ENCODE data around the gene DENND1B. TPM values are rescaled to one million over a fixed set of nuclear protein-coding genes. Genes with fewer than 3 reads are reported as not detected.

Gene DENND1B
- total RNA-seq, 1 experiment from 2014 or later = 9.6 TPM

DNA sequence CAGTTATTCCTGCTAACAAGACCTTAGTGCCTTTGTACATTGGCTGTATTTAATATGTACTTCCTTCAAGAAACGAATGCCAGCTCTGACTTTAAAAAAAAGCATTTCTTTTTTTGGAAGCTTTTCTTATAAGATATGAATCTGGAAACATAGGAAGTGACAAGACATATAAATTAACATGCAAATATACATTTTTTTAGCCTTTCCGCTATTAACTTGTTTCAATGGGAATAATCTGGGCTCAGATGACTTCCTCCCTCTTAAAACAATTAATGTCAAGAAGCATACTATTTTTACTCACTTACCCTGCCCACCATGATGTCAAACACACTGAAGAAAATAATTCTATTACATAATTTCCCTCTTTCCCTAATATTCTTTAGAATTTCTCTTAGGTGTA is 1.4 kb downstream of the DENND1B start:
- intact Hi-C loops (cut with micrococcal nuclease) = no loop called here
- H4K20me1 ChIP-seq (ENCODE audit: insufficient read depth) = no peaks in the 10 kb centered on the region
- peak overlapping the region; percentile 70 for H3K9ac ChIP-seq (ENCODE audit: low read length)
- H3K36me3 ChIP-seq (ENCODE audit: control insufficient read depth in 1 of 2, insufficient read depth in 2 of 2, low read length in 2 of 2) = no peaks in the 10 kb centered on the region
- CTCF ChIA-PET = no interaction called here
- no peak overlapping the region for H3K27ac ChIP-seq (ENCODE audit: low read depth, low read length)
- H3K4me3 ChIP-seq (replicated peaks in 1 of 2; ENCODE audit: low read depth in 1 of 2, low read length in 2 of 2) = peak overlapping the region; percentile 59 to 71
- H3K9me2 ChIP-seq (ENCODE audit: insufficient read depth) = no peaks in the 10 kb centered on the region
- no peaks in the 10 kb centered on the region for H3K27me3 ChIP-seq (ENCODE audit: insufficient read depth, low read length)
- H2AFZ ChIP-seq (ENCODE audit: low read depth, low read length, poor library complexity, severe bottlenecking) = no peak overlapping the region
- DNase-seq (ENCODE audit: low read depth, low spot score) = no peak
- no peaks in the 10 kb centered on the region for H3K9me3 ChIP-seq (ENCODE audit: control insufficient read depth in 1 of 2, insufficient read depth in 1 of 2, low read depth in 1 of 2, low read length in 2 of 2)
- no peak for ATAC-seq
- peaks cover 9 to 25% of the 10 kb centered on the region in 2 experiments; a peak in 3 of 4 replicates for H3K4me1 ChIP-seq (ENCODE audit: control insufficient read depth in 1 of 2, insufficient read depth in 2 of 2, low read length in 2 of 2)
- RAD21 ChIA-PET (ENCODE audit: low non-redundant PET in 1 of 2, low total read pairs in 2 of 2, uncharacterized antibody in 2 of 2, unreplicated experiment in 2 of 2) = no interaction called here
- H3K4me2 ChIP-seq (ENCODE audit: low read length) = peak overlapping the region; percentile 91
- TSS peak; percentile 52 for BruUV-seq (replicated peaks)
- POLR2A ChIA-PET = no interaction called here
- peaks cover 7% of the 10 kb centered on the region; the same call in 1 of the 2 replicates for H3K79me2 ChIP-seq (ENCODE audit: insufficient read depth, low read length)
- TF ChIP-seq SIN3A (IDR thresholded peaks at IDR 0.05; ENCODE audit: low read depth) (no peak), POLR2AphosphoS5 (IDR thresholded peaks at IDR 0.05; ENCODE audit: low read depth, low read length) (no peak), YY1 (IDR thresholded peaks at IDR 0.05; ENCODE audit: extremely low read depth, insufficient replicate concordance, low read depth, low read length) (no peak), RAD21 (IDR thresholded peaks at IDR 0.05; ENCODE audit: low read depth) (no peak), SRF (IDR thresholded peaks at IDR 0.05; ENCODE audit: low read depth) (no peak), CEBPB (IDR thresholded peaks at IDR 0.05; ENCODE audit: low read depth) (no peak), EZH2phosphoT487 (IDR thresholded peaks at IDR 0.05; ENCODE audit: borderline replicate concordance) (no peak), FOSL1 (IDR thresholded peaks at IDR 0.05; ENCODE audit: low read depth) (no peak), ELF1 (IDR thresholded peaks at IDR 0.05; ENCODE audit: borderline replicate concordance, low read depth) (no peak), JUND (IDR thresholded peaks at IDR 0.05) (no peak), EZH2 (IDR thresholded peaks at IDR 0.05) (no peak), POLR2A (IDR thresholded peaks at IDR 0.05; ENCODE audit: borderline replicate concordance, extremely low read depth, insufficient read depth, insufficient read length) (no peak), TCF7L2 (IDR thresholded peaks at IDR 0.05; ENCODE audit: borderline replicate concordance, extremely low read depth, insufficient read depth, insufficient read length) (no peak), ZFX (IDR thresholded peaks at IDR 0.05) (no peak), ZNF274 (IDR thresholded peaks at IDR 0.05; ENCODE audit: low read depth, low read length) (no peak)
- TF ChIP-seq, protein P1, sequence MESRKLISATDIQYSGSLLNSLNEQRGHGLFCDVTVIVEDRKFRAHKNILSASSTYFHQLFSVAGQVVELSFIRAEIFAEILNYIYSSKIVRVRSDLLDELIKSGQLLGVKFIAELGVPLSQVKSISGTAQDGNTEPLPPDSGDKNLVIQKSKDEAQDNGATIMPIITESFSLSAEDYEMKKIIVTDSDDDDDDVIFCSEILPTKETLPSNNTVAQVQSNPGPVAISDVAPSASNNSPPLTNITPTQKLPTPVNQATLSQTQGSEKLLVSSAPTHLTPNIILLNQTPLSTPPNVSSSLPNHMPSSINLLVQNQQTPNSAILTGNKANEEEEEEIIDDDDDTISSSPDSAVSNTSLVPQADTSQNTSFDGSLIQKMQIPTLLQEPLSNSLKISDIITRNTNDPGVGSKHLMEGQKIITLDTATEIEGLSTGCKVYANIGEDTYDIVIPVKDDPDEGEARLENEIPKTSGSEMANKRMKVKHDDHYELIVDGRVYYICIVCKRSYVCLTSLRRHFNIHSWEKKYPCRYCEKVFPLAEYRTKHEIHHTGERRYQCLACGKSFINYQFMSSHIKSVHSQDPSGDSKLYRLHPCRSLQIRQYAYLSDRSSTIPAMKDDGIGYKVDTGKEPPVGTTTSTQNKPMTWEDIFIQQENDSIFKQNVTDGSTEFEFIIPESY (IDR thresholded peaks at IDR 0.05; ENCODE audit: extremely low read depth, insufficient replicate concordance, low read length) = no peak
- TF ChIP-seq, protein P2, sequence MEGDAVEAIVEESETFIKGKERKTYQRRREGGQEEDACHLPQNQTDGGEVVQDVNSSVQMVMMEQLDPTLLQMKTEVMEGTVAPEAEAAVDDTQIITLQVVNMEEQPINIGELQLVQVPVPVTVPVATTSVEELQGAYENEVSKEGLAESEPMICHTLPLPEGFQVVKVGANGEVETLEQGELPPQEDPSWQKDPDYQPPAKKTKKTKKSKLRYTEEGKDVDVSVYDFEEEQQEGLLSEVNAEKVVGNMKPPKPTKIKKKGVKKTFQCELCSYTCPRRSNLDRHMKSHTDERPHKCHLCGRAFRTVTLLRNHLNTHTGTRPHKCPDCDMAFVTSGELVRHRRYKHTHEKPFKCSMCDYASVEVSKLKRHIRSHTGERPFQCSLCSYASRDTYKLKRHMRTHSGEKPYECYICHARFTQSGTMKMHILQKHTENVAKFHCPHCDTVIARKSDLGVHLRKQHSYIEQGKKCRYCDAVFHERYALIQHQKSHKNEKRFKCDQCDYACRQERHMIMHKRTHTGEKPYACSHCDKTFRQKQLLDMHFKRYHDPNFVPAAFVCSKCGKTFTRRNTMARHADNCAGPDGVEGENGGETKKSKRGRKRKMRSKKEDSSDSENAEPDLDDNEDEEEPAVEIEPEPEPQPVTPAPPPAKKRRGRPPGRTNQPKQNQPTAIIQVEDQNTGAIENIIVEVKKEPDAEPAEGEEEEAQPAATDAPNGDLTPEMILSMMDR (IDR thresholded peaks at IDR 0.05 in 2 of 3, conservative IDR thresholded peaks at IDR 0.05 in 1 of 3; ENCODE audit: borderline replicate concordance in 1 of 3, insufficient read depth in 1 of 3, low read depth in 2 of 3, low read length in 2 of 3) = no peak
- TF ChIP-seq, protein P3, sequence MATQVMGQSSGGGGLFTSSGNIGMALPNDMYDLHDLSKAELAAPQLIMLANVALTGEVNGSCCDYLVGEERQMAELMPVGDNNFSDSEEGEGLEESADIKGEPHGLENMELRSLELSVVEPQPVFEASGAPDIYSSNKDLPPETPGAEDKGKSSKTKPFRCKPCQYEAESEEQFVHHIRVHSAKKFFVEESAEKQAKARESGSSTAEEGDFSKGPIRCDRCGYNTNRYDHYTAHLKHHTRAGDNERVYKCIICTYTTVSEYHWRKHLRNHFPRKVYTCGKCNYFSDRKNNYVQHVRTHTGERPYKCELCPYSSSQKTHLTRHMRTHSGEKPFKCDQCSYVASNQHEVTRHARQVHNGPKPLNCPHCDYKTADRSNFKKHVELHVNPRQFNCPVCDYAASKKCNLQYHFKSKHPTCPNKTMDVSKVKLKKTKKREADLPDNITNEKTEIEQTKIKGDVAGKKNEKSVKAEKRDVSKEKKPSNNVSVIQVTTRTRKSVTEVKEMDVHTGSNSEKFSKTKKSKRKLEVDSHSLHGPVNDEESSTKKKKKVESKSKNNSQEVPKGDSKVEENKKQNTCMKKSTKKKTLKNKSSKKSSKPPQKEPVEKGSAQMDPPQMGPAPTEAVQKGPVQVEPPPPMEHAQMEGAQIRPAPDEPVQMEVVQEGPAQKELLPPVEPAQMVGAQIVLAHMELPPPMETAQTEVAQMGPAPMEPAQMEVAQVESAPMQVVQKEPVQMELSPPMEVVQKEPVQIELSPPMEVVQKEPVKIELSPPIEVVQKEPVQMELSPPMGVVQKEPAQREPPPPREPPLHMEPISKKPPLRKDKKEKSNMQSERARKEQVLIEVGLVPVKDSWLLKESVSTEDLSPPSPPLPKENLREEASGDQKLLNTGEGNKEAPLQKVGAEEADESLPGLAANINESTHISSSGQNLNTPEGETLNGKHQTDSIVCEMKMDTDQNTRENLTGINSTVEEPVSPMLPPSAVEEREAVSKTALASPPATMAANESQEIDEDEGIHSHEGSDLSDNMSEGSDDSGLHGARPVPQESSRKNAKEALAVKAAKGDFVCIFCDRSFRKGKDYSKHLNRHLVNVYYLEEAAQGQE (IDR thresholded peaks at IDR 0.05; ENCODE audit: low read depth) = no peak

All from HCT116 (cell line).